Activated naive CD4-positive, alpha-beta T cell treated with anti-CD3 and anti-CD28 coated beads for 36 hours (primary cell): Measurements from ENCODE around the gene SRPK2. TPM values are rescaled to one million over a fixed set of nuclear protein-coding genes. Genes with fewer than 3 reads are reported as not detected.

Experiments used
- CTCF ChIA-PET: fragments of 350-600 bp; sonication (Branson Sonifier 250); formaldehyde crosslinking; loops from one replicate; lab custom pipeline; 2021; ENCODE audit warnings: antibody characterized with exemption; lab: Charles Lee
- DNase-seq: peaks from one replicate; pipeline ENCODE4 v3.0.0-alpha.2; 2020
- H3K27ac Mint-ChIP-seq: one replicate; pipeline ENCODE4 v1.8.0; 2021; ENCODE audit warnings: mild to moderate bottlenecking, mixed read lengths
- H3K27me3 Mint-ChIP-seq: one replicate; pipeline ENCODE4 v1.8.0; 2021; ENCODE audit warnings: low read depth, mixed read lengths
- H3K36me3 Mint-ChIP-seq: one replicate; pipeline ENCODE4 v1.8.0; 2021; ENCODE audit warnings: low read depth, mixed read lengths
- H3K4me1 Mint-ChIP-seq: one replicate; pipeline ENCODE4 v1.8.0; 2021; ENCODE audit warnings: low read depth, mixed read lengths
- H3K4me3 Mint-ChIP-seq: one replicate; pipeline ENCODE4 v1.8.0; 2021; ENCODE audit warnings: mild to moderate bottlenecking, moderate library complexity, mixed read lengths
- H3K9me3 Mint-ChIP-seq: one replicate; pipeline ENCODE4 v1.8.0; 2021; ENCODE audit warnings: mixed read lengths
- intact Hi-C: fragments of 100-400 bp; cut with micrococcal nuclease; formaldehyde crosslinking; loops from one replicate; pipeline ENCODE4 v1.15.1; 2023
- total RNA-seq, 2 experiments: library from RNA; stranded (reverse); gene quantifications; one replicate each; pipeline ENCODE4 v1.2.3, GENCODE V29; 2021

SRPK2 gene
- total RNA-seq, 2 experiments from 2014 or later, result 41.1 to 43.3 TPM

DNA sequence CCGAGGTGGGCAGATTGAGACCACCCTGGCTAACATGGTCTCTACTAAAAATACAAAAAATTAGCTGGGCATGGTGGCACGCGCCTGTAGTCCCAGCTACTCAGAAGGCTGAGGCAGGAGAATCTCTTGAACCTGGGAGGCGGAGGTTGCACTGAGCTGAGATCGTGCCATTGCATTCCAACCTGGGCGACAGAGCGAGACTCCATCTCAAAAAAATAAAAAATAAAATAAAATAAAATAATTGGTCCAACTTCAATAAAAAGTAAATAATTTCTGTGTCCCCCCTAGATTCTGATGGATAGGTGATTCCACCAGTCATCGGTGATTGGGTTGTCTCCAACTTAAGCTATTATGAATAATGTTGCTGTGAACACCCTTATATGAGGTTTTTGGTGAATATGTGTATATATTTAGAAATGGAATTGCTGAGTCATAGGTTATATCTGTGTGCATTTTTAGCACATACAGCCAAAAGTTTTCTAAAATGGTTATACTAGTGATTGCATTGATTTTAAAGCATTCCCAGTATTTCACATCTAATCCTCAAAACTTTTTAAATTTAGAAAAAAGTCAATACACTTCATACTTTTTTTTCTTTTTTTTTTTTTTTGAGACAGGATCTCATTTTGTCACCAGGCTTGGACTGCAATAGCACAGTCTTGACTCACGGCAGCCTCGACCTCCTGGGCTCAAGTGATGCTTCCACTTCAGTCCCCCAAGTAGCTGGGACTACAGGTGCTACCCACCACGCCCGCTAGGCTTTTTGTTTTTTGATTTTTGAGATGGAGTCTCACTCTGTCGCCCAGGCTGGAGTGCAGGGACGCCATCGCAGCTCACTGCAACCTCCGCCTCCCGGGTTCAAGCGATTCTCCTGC, 13.7 kb upstream of the SRPK2 start:
- intact Hi-C loops, result no loop called here
- no peak overlapping the region for H3K27ac Mint-ChIP-seq
- no peaks in the 10 kb centered on the region for H3K4me1 Mint-ChIP-seq
- no peaks in the 10 kb centered on the region for H3K9me3 Mint-ChIP-seq
- no peak overlapping the region for H3K4me3 Mint-ChIP-seq
- H3K27me3 Mint-ChIP-seq, result no peaks in the 10 kb centered on the region
- DNase-seq, result no peak
- CTCF ChIA-PET, result interaction anchor here (1.1 to 1.4 kb wide), 2 partner anchors 17 to 28 kb away, joined by 4 to 5 read pairs; no protein-coding TSS in a partner anchor
- H3K36me3 Mint-ChIP-seq, result no peaks in the 10 kb centered on the region

DNA sequence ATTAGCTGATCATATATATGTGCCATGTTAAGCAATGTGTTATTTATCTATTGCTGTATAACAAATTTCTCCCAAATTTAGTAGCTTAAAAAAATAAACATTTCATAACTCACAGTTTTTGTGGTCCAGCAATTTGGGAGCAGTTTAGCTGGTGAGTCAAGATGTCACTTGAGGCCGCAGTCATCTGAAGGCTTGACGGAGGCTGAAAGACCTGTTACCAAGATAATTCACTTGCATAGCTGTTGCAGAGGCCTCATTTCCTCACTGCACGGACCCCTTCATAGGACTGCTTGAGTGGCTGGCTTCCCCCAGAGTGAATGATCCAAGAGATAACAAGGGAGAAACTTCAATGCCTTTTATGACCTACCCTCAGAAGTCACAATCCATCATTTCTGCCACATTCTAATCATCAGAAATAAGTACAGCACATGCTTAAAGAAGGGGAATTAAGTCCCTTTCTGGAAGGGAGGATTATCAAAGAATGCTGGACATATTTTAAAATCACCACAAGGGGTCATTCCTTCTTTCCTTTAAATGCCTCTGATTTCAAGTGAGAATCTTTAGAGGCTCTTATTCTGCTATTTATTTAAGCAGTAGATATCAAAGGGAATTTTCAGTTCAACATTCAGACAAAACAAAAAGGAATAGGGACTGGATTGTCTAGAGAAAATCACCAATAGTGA, 10.5 kb upstream of the SRPK2 start:
- H3K4me3 Mint-ChIP-seq, result no peak overlapping the region
- no peaks in the 10 kb centered on the region for H3K36me3 Mint-ChIP-seq
- no peak for DNase-seq
- intact Hi-C loops, result loop anchor here (1.0 kb wide), 1 partner anchor 30 kb away; no protein-coding TSS in a partner anchor
- CTCF ChIA-PET, result interaction anchor here (0.9 to 1.1 kb wide), 3 partner anchors 15 to 32 kb away, joined by 3 read pairs; no protein-coding TSS in a partner anchor
- peaks cover 5% of the 10 kb centered on the region for H3K4me1 Mint-ChIP-seq
- H3K27ac Mint-ChIP-seq, result no peak overlapping the region
- no peaks in the 10 kb centered on the region for H3K9me3 Mint-ChIP-seq
- H3K27me3 Mint-ChIP-seq, result no peaks in the 10 kb centered on the region

DNA sequence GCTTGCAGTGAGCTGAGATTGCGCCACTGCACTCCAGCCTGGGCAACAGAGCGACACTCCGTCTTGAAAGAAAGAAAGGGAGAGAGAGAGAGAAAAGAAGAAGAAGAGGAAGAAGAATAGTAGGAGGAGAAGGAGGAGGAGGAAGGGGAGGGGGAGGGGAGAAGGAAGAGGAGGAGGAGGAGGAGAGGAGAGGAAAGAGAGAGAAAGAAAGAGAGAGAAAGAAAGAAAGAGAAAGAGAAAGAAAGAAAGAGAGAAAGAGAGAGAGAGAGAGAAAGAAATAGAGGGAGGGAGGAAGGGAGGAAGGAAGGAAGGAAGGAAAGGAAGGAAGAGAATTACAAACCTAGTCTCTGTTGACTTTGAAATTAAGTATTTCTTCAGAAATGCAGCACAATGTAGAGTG, 7.8 kb upstream of the SRPK2 start:
- intact Hi-C loops, result no loop called here
- no peaks in the 10 kb centered on the region for H3K27me3 Mint-ChIP-seq
- no peak overlapping the region for H3K27ac Mint-ChIP-seq
- H3K4me1 Mint-ChIP-seq, result peaks cover 13% of the 10 kb centered on the region
- no peak overlapping the region for H3K4me3 Mint-ChIP-seq
- no peaks in the 10 kb centered on the region for H3K36me3 Mint-ChIP-seq
- DNase-seq, result no peak
- no peaks in the 10 kb centered on the region for H3K9me3 Mint-ChIP-seq
- CTCF ChIA-PET, result interaction anchor here (0.6 to 1.2 kb wide), 3 partner anchors 31 to 76 kb away, joined by 3 to 4 read pairs (median 3); no protein-coding TSS in a partner anchor

GRCh38 chr7:105391429-105391828, 2.7 kb upstream of the SRPK2 start:
- H3K27ac Mint-ChIP-seq, result no peak overlapping the region
- intact Hi-C loops, result no loop called here
- peaks cover 23% of the 10 kb centered on the region for H3K4me1 Mint-ChIP-seq
- DNase-seq, result no peak
- no peaks in the 10 kb centered on the region for H3K27me3 Mint-ChIP-seq
- no peak overlapping the region for H3K4me3 Mint-ChIP-seq
- CTCF ChIA-PET, result no interaction called here
- no peaks in the 10 kb centered on the region for H3K9me3 Mint-ChIP-seq
- peaks cover 1% of the 10 kb centered on the region for H3K36me3 Mint-ChIP-seq

DNA sequence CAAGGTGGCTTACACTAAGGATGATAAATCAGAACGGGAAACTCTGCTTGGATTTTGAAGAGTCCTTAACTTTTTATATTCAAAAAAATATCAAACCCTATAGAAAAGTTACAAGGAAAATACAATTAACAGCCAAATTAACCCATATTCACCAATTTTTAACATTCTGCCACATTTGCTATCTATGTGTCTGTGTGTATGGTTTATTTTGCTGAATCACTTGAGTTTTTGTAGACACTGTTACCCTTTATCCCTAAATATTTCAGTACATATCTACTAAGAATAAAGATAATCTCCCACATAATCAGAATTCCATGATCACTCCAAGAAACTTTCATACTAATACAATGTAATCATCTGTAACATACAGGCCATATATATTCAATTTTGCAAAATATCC, 1.2 kb upstream of the SRPK2 start:
- intact Hi-C loops, result loop anchor here (5.0 kb wide), 2 partner anchors 142 to 378 kb away; partner anchors contain the start of genes KMT2E and RINT1
- Mint-ChIP-seq H3K9me3 (no peaks in the 10 kb centered on the region), H3K4me3 (no peak overlapping the region), H3K4me1 (peaks cover 24% of the 10 kb centered on the region), H3K27me3 (no peaks in the 10 kb centered on the region), H3K27ac (no peak overlapping the region), H3K36me3 (peaks cover 5% of the 10 kb centered on the region)
- CTCF ChIA-PET, result no interaction called here
- DNase-seq, result no peak

GRCh38 chr7:105389088-105389650, 448 bp upstream of the SRPK2 start:
- CTCF ChIA-PET, result interaction anchor here (0.8 kb wide), 1 partner anchor 37 kb away, joined by 3 read pairs; no protein-coding TSS in a partner anchor
- H3K4me3 Mint-ChIP-seq, result peak overlapping the region; percentile 89

GRCh38 chr7:105387508-105388355, 989 bp downstream of the SRPK2 start:
- Mint-ChIP-seq H3K36me3 (peaks cover 6% of the 10 kb centered on the region), H3K9me3 (no peaks in the 10 kb centered on the region), H3K27ac (peak overlapping the region; percentile 65), H3K27me3 (no peaks in the 10 kb centered on the region), H3K4me1 (peaks cover 32% of the 10 kb centered on the region), H3K4me3 (peak overlapping the region; percentile 85)
- intact Hi-C loops, result loop anchor here (1.0 to 5.0 kb wide), 4 partner anchors 35 to 375 kb away; partner anchors contain the start of genes KMT2E and RINT1
- peak; percentile 58 for DNase-seq
- CTCF ChIA-PET, result interaction anchor here (1.2 kb wide), 1 partner anchor 377 kb away, joined by 3 read pairs; no protein-coding TSS in a partner anchor

More at GRCh38 chr7:105389088-105389650, 448 bp upstream of the SRPK2 start:
- no peaks in the 10 kb centered on the region for H3K9me3 Mint-ChIP-seq
- peak; percentile 46 for DNase-seq
- peaks cover 28% of the 10 kb centered on the region for H3K4me1 Mint-ChIP-seq
- peak overlapping the region; percentile 83 for H3K27ac Mint-ChIP-seq
- H3K27me3 Mint-ChIP-seq, result no peaks in the 10 kb centered on the region
- intact Hi-C loops, result loop anchor here (5.0 kb wide), 2 partner anchors 143 to 377 kb away; partner anchors contain the start of genes KMT2E and RINT1
- H3K36me3 Mint-ChIP-seq, result peaks cover 5% of the 10 kb centered on the region

DNA sequence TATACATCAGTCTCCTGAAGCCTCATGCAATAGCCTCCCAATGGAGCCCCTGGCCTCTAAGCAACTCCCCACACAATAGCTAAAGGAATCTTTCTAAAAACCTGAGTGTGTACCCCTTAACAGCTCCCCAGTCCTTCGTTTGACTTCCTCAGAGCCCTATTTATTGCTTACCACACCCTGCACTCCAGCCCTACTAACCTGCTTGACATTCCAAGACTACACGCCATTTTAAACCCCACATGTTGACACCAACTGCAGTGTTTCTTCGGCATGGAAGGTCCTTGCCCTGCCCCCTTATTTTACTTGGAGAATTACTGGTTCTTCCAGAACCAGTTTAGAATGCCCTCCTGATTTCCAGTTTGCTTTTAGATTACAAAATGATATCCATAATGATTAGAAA, 10.8 kb downstream of the SRPK2 start:
- Mint-ChIP-seq H3K36me3 (peaks cover 2% of the 10 kb centered on the region), H3K4me1 (peaks cover 36% of the 10 kb centered on the region), H3K27ac (no peak overlapping the region), H3K4me3 (no peak overlapping the region), H3K27me3 (no peaks in the 10 kb centered on the region), H3K9me3 (no peaks in the 10 kb centered on the region)
- no peak for DNase-seq
- CTCF ChIA-PET, result no interaction called here
- intact Hi-C loops, result no loop called here

DNA sequence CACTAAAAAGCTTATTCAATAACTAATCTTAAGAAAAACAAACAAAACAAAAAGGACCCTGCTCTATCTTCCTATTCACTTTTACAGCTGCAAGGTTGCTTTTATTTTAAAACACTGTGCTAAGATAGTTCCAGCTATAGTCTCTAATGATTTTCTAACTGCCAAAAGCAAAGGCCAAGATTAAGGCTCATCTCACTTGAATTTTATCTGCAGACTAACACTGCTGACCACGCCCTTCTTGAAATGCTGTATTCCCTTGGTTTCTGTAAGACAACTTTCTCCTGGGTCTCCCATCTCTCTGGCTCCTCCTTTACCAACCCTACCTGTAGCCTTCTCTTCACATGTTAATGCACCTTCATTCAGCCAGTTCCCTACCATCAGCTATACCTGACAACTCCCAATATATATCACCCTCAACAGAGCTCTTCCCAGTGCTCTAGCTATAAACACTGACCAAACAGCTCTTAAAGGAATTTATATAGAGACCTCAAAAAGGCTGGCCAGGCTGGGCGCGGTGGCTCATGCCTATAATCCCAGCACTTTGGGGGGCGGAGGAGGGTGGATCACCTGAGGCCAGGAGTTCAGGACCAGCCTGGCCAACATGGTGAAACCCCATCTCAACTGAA, 11.7 kb downstream of the SRPK2 start:
- Mint-ChIP-seq H3K36me3 (no peaks in the 10 kb centered on the region), H3K4me1 (peaks cover 32% of the 10 kb centered on the region), H3K27ac (no peak overlapping the region), H3K27me3 (no peaks in the 10 kb centered on the region), H3K4me3 (no peak overlapping the region), H3K9me3 (no peaks in the 10 kb centered on the region)
- no peak for DNase-seq
- CTCF ChIA-PET, result no interaction called here
- intact Hi-C loops, result no loop called here

DNA sequence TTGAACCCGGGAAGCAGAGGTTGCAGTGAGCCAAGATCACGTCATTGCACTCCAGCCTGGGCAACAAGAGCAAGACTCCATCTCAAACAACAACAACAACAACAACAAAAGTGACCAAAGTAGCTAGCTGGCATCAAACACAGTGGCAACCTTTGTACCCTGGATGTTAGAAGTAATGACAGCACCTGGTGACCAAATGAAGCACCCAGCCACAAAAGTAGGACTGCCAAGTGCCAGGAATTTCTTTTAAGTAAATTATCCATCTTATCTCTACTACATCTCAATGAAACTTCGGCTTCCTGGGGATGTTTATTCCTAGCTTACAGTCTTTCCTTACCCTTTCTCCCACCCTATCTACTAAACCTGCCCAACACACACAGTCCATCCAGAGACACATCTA, 18.8 kb downstream of the SRPK2 start:
- CTCF ChIA-PET, result interaction anchor here (0.7 kb wide), 1 partner anchor 35 kb away, joined by 3 read pairs; no protein-coding TSS in a partner anchor
- H3K27ac Mint-ChIP-seq, result no peak overlapping the region
- no peak for DNase-seq
- intact Hi-C loops, result no loop called here
- H3K9me3 Mint-ChIP-seq, result no peaks in the 10 kb centered on the region
- H3K36me3 Mint-ChIP-seq, result no peaks in the 10 kb centered on the region
- H3K4me3 Mint-ChIP-seq, result no peak overlapping the region
- H3K27me3 Mint-ChIP-seq, result no peaks in the 10 kb centered on the region
- H3K4me1 Mint-ChIP-seq, result peaks cover 19% of the 10 kb centered on the region

DNA sequence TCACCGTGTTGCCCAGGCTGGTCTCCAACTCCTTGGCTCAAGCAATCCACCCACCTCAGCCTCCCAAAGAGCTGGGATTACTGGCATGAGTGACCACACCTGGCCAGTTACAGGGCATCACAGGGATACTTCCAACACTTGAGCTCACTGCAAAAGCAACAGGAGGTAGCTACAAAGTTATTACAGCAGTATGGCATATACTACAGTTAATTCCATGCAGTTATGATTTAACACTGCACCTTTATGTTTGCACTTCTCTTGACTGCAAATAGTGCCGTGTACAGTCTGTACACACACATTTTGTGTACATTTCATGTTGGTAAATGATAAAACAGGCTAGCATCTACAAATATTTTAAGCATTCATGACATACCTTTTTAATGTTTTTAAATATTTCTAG, 21.3 kb downstream of the SRPK2 start:
- peaks cover 15% of the 10 kb centered on the region for H3K4me1 Mint-ChIP-seq
- intact Hi-C loops, result no loop called here

More for the DNA sequence above, 21.3 kb downstream of the SRPK2 start:
- no peak for DNase-seq
- CTCF ChIA-PET, result interaction anchor here (0.6 to 1.0 kb wide), 3 partner anchors 9 to 177 kb away, joined by 3 to 5 read pairs (median 5); no protein-coding TSS in a partner anchor
- no peaks in the 10 kb centered on the region for H3K27me3 Mint-ChIP-seq
- H3K4me3 Mint-ChIP-seq, result no peak overlapping the region
- no peak overlapping the region for H3K27ac Mint-ChIP-seq
- H3K9me3 Mint-ChIP-seq, result peaks cover 5% of the 10 kb centered on the region
- peaks cover 8% of the 10 kb centered on the region for H3K36me3 Mint-ChIP-seq
